Gastroesophageal sphincter (tissue), 4 donors: ENCODE results near the gene MCC. TPM values are rescaled to one million over a fixed set of nuclear protein-coding genes. Genes with fewer than 3 reads are reported as not detected.

Experiments used
- ATAC-seq: fragments of 150-250 bp; one replicate; pipeline ENCODE4 v1.9.1; 2016; ENCODE audit warnings: mild to moderate bottlenecking, moderate library complexity
- H3K27ac ChIP-seq, 4 donors: fragments of 200-600 bp; sonication (generic) in 3 of 4; 1 replicate in 3 of 4; 2 replicates in 1 of 4; pipeline ENCODE4 v1.5.1; 2016 to 2019
- H3K27me3 ChIP-seq: fragments of 200-600 bp; sonication (generic); one replicate; pipeline ENCODE4 v1.5.1; 2019
- H3K36me3 ChIP-seq, 2 donors: fragments of 200-600 bp; sonication (generic); one replicate each; pipeline ENCODE4 v1.5.1; 2019; ENCODE audit warnings: control low read depth in 1 of 2
- H3K4me1 ChIP-seq, 3 donors: fragments of 200-600 bp; sonication (generic); 1 replicate in 2 of 3; 2 replicates in 1 of 3; pipeline ENCODE4 v1.5.1; 2016 to 2019; ENCODE audit warnings: control low read depth in 2 of 3
- H3K4me3 ChIP-seq, 2 donors: fragments of 200-600 bp; sonication (generic); one replicate each; pipeline ENCODE4 v1.5.1; 2019; ENCODE audit warnings: mild to moderate bottlenecking in 1 of 2, moderate library complexity in 1 of 2
- H3K9me3 ChIP-seq, 3 donors: fragments of 200-600 bp; sonication (generic); one replicate each; pipeline ENCODE4 v1.5.1; 2017 to 2019; ENCODE audit warnings: control low read depth in 2 of 3
- CTCF ChIP-seq, 4 experiments: fragments of 200-600 bp in 2 of 4; fragments of 450-650 bp in 2 of 4; sonication (generic) in 1 of 4; IDR thresholded peaks; one replicate each; pipeline ENCODE4 v1.5.1; 2017 to 2019; ENCODE audit warnings: antibody characterized with exemption in 4 of 4, mild to moderate bottlenecking in 2 of 4, moderate library complexity in 2 of 4
- EP300 ChIP-seq: sonication (generic); formaldehyde crosslinking; IDR thresholded peaks from one replicate; pipeline ENCODE4 v1.6.1; 2017; ENCODE audit warnings: antibody characterized with exemption, mild to moderate bottlenecking
- POLR2A ChIP-seq, 2 donors: fragments of 450-650 bp; IDR thresholded peaks; one replicate each; pipeline ENCODE4 v1.6.1; 2017; ENCODE audit warnings: antibody characterized with exemption in 2 of 2, mild to moderate bottlenecking in 2 of 2, moderate library complexity in 1 of 2
- POLR2AphosphoS5 ChIP-seq: sonication (generic); formaldehyde crosslinking; IDR thresholded peaks from one replicate; pipeline ENCODE4 v1.6.1; 2017; ENCODE audit warnings: antibody characterized with exemption
- WGBS, 2 donors: methylation state at CpG; one replicate each; pipeline ENCODE4 v1.1.5; 2018; ENCODE audit warnings: low coverage in 1 of 2; 5-methylcytosine and 5-hydroxymethylcytosine counted together
- total RNA-seq, 4 donors: library from RNA; depleted of rRNA; stranded (reverse); fragments of >200 nt; gene quantifications; one replicate each; pipeline ENCODE4 v1.1.0, GENCODE V29; 2016

The MCC gene
- total RNA-seq, 4 donors from 2014 or later = 20.5 to 28.7 (median 23.5) TPM

- Histone ChIP-seq H3K27me3 (no peaks in the 10 kb centered on the region), H3K27ac (no peak overlapping the region), H3K9me3 (no peaks in the 10 kb centered on the region), H3K36me3 (peaks cover 0 to 8% of the 10 kb centered on the region in 2 donors), H3K4me1 (peaks cover 0 to 32% (median 0%) of the 10 kb centered on the region in 3 donors), H3K4me3 (no peak overlapping the region)
- TF ChIP-seq POLR2A (IDR thresholded peaks at IDR 0.05) = no peak
- TF ChIP-seq POLR2AphosphoS5 = no peak
- no peak for TF ChIP-seq CTCF (IDR thresholded peaks at IDR 0.05)
- no peak for TF ChIP-seq EP300
- no peak for ATAC-seq
- 71 to 79% methylated on average over 2 of the region's 2 CpGs for WGBS, 2 donors
Measured at GRCh38 chr5:113523168-113523567, 34.9 kb upstream of the MCC start.

- H3K36me3 ChIP-seq = peaks cover 0 to 24% of the 10 kb centered on the region in 2 donors
- H3K9me3 ChIP-seq = no peaks in the 10 kb centered on the region
- H3K4me1 ChIP-seq = peaks cover 0 to 47% (median 0%) of the 10 kb centered on the region in 3 donors
- no peak overlapping the region for H3K4me3 ChIP-seq
- TF ChIP-seq POLR2AphosphoS5 (no peak), POLR2A (IDR thresholded peaks at IDR 0.05) (no peak), CTCF (IDR thresholded peaks at IDR 0.05) (no peak), EP300 (no peak)
- no peak overlapping the region for H3K27ac ChIP-seq
- ATAC-seq = no peak
- H3K27me3 ChIP-seq = no peaks in the 10 kb centered on the region
Measured at GRCh38 chr5:113520899-113521298, 32.6 kb upstream of the MCC start.

- Histone ChIP-seq H3K27ac (no peak overlapping the region), H3K27me3 (no peaks in the 10 kb centered on the region), H3K4me1 (peaks cover 0 to 51% (median 3%) of the 10 kb centered on the region in 3 donors), H3K36me3 (peaks cover 0 to 28% of the 10 kb centered on the region in 2 donors), H3K4me3 (no peak overlapping the region), H3K9me3 (no peaks in the 10 kb centered on the region)
- no peak for TF ChIP-seq POLR2A (IDR thresholded peaks at IDR 0.05)
- no peak for TF ChIP-seq POLR2AphosphoS5
- no peak for TF ChIP-seq EP300
- TF ChIP-seq CTCF (IDR thresholded peaks at IDR 0.05) = no peak
- ATAC-seq = no peak
Measured at GRCh38 chr5:113520429-113520828, 32.2 kb upstream of the MCC start.

GRCh38 chr5:113519412-113519811, 31.2 kb upstream of the MCC start:
- no peak for TF ChIP-seq POLR2AphosphoS5
- TF ChIP-seq EP300 = no peak
- TF ChIP-seq CTCF (IDR thresholded peaks at IDR 0.05) = no peak
- no peaks in the 10 kb centered on the region for H3K27me3 ChIP-seq
- WGBS, 2 donors = 66 to 78% methylated on average over 2 of the region's 2 CpGs
- peaks cover 0 to 51% (median 3%) of the 10 kb centered on the region in 3 donors for H3K4me1 ChIP-seq
- H3K27ac ChIP-seq = no peak overlapping the region
- no peaks in the 10 kb centered on the region for H3K9me3 ChIP-seq
- H3K4me3 ChIP-seq = no peak overlapping the region
- H3K36me3 ChIP-seq = peaks cover 0 to 28% of the 10 kb centered on the region in 2 donors
- ATAC-seq = no peak

- Histone ChIP-seq H3K36me3 (peaks cover 0 to 28% of the 10 kb centered on the region in 2 donors), H3K27ac (no peak overlapping the region), H3K4me1 (peaks cover 0 to 48% (median 3%) of the 10 kb centered on the region in 3 donors), H3K9me3 (no peaks in the 10 kb centered on the region), H3K4me3 (no peak overlapping the region), H3K27me3 (no peaks in the 10 kb centered on the region)
- 99 to 100% methylated on average over 2 to 4 of the region's 4 CpGs for WGBS, 2 donors
- no peak for ATAC-seq
- TF ChIP-seq POLR2A (IDR thresholded peaks at IDR 0.05) = no peak
- TF ChIP-seq POLR2AphosphoS5 = no peak
- TF ChIP-seq CTCF (IDR thresholded peaks at IDR 0.05) = no peak
- TF ChIP-seq EP300 = no peak
Measured at GRCh38 chr5:113518884-113519283, 30.6 kb upstream of the MCC start.
